ENCODE results near the gene ZNF277.
A peak's percentile ranks its signal among the peaks of the same experiment; 100 is the strongest.
"Not testable (repeated sequence)": the region's sequence is repeated elsewhere in the genome, so short reads cannot be mapped to it uniquely, and the experiment has no call there.

ZNF277 gene

DNA sequence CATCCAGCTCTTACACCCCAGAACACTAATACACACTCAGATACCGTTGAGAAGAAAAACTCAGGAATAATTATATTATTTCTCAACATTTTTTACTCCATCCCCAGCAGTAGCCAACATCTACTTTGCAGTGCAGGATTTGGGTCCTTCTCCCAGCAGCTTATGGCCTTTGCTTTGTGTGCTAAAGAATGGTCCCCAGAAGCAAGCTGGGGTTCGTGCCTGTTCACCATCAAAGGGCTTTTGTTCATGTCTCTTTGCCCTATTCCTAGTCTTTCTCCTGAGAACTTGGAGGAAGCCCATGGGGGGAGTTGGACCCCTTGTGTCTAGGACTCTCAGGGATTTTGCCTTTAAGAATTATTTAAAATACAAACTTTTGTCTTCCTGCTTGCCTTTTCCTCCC is 100.4 kb downstream of the ZNF277 start:
- DNase-seq, result peak in 14 of 42 donors; percentile 4 to 53 (median 21)
- intact Hi-C loops (cut with DNase I), result no loop called here

DNA sequence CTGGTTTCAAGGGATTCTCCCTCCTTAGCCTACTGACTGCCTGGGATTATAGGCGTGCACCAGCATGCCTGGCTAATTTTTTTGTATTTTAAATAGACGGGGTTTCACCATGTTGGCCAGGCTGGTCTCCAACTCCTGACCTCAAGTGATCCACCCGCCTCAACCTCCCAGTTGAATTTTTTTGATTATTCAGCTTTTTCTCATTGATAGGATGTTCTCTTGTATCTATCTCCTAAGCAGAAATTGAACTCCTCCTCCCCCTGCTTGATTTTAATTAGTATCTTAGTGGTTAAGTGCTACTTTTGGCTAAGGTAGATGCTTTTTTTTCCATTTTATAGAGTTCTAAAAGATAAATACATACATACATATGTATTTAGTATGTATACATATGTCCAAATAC is 101.0 kb downstream of the ZNF277 start:
- intact Hi-C loops (cut with DNase I), result no loop called here
- DNase-seq, result no peak

DNA sequence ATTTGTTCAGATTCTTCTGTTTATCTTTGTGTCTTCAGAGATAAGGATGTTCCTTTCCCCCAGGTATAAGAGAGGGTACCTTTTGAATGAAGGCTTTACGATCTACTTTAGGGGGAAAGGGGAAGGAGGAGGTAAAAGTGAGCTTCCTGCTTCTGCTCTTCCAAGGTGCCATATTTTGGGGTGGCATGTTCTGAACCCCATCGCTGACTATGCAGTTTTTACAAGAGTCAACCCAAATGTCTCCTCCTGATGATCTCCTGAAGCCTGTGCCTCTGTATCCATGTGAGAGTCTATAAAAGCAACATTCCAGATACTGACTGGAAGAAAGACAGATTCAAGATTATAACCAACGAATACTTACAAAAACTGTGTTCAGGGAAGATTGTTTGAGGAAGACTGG is 102.5 kb downstream of the ZNF277 start:
- intact Hi-C loops (cut with DNase I), result no loop called here
- DNase-seq, result no peak

- DNase-seq; intact Hi-C loops (cut with DNase I): not testable (repeated sequence)
Measured at GRCh38 chr7:112316803-112317202, 110.3 kb downstream of the ZNF277 start.

GRCh38 chr7:112322070-112322469 is 115.6 kb downstream of the ZNF277 start:
- intact Hi-C loops (cut with DNase I), result no loop called here
- no peak for DNase-seq

DNA sequence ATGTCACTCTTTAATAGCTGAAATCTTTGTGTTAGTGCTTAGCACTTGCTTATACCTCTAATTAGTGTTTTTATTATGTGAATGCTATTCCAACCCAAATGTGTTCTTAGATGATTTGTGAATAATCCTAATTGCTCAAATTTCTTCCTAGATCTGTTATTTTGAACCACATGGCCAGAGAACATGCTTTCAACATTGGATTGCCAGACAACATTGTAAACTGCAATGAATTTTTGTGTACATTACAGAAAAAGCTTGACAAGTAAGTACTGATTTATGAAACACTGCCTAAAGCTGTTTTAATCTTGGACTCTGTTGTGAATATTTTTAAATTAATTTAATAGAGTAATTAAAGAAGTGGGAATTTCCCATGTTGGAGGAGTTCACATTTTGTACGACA is 121.1 kb downstream of the ZNF277 start:
- intact Hi-C loops (cut with DNase I), result no loop called here
- DNase-seq, result no peak

DNA sequence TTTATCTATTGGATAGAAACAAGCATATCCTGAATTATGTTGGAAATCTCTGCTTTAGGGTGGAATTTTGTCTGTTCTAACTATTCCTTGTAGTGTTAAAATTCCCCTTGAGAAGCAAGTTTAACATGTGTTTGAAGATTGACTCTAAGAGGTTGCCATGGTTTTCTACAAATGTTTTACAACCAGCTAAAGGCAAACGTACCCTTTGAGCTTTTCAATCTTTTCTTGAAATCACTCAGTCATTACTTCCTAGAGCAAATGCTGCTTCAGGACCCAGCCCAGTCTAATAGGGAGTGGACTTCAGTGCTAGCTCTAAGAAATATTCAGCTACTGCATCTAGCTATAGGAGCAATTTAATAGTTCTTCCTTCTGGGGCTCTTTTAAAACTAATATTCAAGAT is 125.0 kb downstream of the ZNF277 start:
- intact Hi-C loops (cut with DNase I), result no loop called here
- DNase-seq, result no peak

DNA sequence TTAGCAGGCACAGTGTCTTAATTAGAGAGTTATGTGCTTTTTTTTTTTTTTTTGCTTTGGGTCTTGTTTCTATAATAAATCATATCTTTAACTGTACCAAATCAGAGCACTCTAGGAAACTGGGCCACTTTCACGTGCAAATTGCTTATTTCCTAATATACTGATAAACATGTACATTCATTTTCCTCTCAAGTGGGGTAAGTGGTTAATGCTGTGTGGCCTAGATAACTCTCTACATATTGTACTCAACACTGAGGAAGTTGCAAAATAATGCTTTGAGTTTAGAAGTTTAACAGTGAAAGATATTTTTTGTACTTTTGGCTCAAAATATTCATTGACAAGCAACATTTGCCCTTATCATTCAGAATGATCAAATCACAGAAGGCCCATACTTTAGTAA is 127.9 kb downstream of the ZNF277 start:
- DNase-seq, result no peak
- intact Hi-C loops (cut with DNase I), result no loop called here

DNA sequence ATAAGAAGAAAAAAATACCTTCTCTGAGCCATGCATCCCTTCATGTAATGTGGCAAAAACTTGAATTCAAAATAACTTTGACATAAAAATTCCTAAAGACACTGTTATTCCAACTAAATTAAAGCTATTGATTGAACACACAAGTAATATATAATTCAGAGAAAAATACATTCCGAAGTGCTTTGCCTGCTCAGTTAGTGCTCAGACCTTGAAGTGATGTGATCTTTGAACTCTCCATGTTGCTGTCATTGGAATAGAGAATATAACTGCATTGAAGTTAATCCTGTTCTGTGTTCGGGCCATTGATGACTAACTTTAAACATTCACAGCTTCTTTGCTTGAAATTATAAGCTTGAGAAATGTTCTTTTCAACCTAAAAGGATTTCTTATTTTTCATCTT is 129.8 kb downstream of the ZNF277 start:
- no peak for DNase-seq
- intact Hi-C loops (cut with DNase I), result no loop called here

DNA sequence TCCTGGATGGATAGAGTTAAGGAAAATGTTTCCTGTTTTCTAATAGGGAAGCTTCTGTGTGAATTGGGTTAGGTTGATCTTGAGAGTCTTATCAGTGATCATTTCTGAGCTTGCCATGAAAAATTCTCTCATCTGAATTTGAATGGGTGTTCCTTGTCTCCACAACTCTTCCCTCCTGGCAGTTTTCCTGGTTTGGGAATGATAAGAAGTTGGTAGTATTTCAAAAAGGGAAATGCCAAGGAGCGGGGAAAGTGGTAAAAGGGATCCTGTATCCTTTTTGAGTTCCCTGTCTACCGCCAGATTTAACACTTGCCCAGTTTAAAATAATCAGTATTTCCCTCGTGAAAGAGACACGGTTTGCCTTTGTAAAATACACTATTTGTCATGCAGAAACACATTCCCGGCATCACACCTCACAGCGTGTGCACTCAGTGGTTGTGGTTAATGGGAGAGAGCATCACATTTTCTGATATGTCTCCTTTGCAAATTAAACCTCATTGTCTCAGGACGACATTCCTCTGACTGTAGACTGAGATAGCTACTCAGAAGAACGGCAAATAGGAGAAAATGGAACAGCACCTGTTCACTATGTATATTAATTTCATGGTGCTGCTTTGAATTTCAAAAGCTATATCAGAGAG is 130.6 kb downstream of the ZNF277 start:
- DNase-seq, result no peak
- intact Hi-C loops (cut with DNase I), result no loop called here

GRCh38 chr7:112337892-112338291 is 131.4 kb downstream of the ZNF277 start:
- DNase-seq, result no peak

DNA sequence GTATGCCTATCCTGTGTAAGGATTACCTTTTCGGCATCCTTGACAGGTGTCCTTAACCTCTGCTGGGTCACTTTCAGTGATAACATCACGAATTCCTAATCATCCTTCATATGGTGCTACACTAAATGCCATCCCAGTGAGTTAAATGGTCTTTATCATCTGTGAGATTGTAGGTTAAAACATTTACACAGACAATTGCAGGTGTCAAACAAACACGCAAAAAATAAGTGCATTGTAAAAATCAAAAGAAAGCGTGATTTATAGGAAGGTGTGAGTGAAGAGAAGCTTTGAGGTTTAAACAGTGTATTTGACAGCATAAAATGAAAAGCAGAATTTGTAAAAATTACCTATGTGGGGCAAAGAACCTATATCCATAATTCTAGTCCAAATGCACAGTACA is 132.3 kb downstream of the ZNF277 start:
- DNase-seq, result no peak
- intact Hi-C loops (cut with DNase I), result no loop called here

More at GRCh38 chr7:112337892-112338291, 131.4 kb downstream of the ZNF277 start:
- intact Hi-C loops (cut with DNase I), result no loop called here

- no peak for DNase-seq
- intact Hi-C loops (cut with DNase I), result no loop called here
Measured at GRCh38 chr7:112341464-112341863, 135.0 kb downstream of the ZNF277 start.

GRCh38 chr7:112346381-112347060 is 140.0 kb downstream of the ZNF277 start:
- DNase-seq, result no peak
- intact Hi-C loops (cut with DNase I), result no loop called here

DNA sequence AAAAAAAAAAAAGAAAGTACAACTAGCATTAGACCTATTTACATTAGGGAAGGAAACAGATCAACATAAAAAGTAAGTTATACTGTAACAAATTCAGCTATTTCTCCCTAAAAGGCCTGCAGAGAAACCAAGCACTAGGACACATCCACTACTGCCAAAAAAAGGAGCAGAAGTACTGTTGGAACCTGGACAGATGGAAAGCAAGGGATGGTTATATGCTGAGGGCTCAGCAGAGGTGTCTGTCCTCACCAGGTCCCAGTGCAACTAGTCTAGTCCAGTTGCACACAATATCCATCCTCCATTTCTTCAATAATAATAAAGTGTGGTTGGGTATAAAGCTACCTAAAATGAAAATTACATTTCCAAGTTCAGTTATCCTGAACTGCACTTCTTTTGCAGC is 140.6 kb downstream of the ZNF277 start:
- no peak for DNase-seq
- intact Hi-C loops (cut with DNase I), result no loop called here

- intact Hi-C loops (cut with DNase I), result no loop called here
- no peak for DNase-seq
Measured at GRCh38 chr7:112350585-112350984, 144.1 kb downstream of the ZNF277 start.

DNA sequence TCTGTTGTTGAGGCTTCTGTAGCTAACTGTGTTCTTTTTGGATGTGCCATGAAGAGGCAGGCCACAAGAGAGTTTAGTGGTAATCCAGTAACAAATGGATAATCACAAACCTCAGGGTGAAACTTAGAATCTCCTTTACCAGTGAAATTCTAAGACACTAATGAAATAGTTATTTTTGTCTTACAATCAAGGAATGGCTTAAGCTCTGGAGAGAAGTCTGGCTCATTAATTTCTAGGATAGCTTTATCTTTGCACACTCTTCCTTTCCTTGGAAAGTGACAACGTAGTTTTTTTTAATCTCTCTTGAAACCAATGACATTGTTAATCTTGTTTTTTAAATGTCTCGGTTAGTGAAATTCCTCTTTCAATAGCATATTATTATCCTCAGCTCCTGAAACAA is 150.1 kb downstream of the ZNF277 start:
- no peak for DNase-seq
- intact Hi-C loops (cut with DNase I), result no loop called here

GRCh38 chr7:112357136-112357535 is 150.6 kb downstream of the ZNF277 start:
- DNase-seq, result no peak
- intact Hi-C loops (cut with DNase I), result no loop called here

- DNase-seq, result no peak
- intact Hi-C loops (cut with DNase I), result no loop called here
Measured at GRCh38 chr7:112358513-112358912, 152.0 kb downstream of the ZNF277 start.

GRCh38 chr7:112359086-112359485 is 152.6 kb downstream of the ZNF277 start:
- intact Hi-C loops (cut with DNase I), result no loop called here
- no peak for DNase-seq

DNA sequence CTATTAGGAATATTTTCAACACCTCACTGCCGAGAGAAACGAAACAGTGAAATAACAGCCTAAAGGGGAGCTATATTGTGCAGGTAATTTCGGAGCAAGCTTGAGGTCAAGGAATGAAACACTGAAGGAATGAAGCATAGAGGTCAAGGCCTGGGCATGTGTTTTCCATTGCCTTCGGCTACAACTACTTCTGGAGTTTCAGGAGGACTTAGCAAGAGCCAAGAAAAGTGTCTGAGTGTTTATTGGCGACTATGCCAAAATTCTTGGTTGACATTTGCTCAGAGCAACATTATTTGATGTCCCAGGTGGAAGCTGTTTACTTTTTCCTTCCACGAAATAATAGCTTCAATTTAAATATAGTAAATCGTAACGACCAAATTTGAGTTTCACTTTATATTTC is 154.2 kb downstream of the ZNF277 start:
- intact Hi-C loops (cut with DNase I), result no loop called here
- no peak for DNase-seq
